CD4-positive, alpha-beta T cell treated with Interleukin-4 for 4 hours (primary cell): ENCODE measurements around the gene NIN.

Source experiments
- DNase-seq: peaks from one replicate; pipeline ENCODE4 v3.0.0-alpha.2; 2020

The NIN gene

DNA sequence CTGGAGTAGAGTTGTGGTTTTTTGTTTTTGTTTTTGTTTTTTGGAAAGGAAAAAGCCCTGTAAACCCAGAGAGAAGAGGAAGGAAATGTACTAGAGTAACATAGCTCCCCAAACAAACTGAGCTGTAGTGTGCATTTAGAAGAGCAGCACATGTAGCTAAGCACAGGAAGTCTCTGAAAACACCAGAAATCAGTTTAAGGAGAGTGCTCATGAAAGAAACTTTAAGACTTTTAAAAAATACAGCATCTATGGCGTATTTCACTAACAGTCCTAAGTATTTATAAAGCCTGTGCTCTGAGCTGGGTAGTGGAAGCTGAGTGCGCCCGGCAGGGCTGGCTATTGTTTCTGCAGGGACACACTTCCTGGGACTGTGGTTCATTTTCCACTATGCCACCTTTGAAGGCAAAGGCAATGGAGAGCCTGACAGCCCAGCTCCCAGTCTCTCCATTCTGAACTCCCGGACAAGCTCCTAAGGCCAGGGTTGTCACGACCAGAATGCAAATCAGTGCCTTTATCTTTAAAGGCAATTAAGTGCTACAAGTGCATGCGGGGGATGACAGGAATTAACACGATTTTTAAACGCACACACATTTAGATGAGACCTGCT, 45.4 kb downstream of the NIN start:
- DNase-seq, result no peak

DNA sequence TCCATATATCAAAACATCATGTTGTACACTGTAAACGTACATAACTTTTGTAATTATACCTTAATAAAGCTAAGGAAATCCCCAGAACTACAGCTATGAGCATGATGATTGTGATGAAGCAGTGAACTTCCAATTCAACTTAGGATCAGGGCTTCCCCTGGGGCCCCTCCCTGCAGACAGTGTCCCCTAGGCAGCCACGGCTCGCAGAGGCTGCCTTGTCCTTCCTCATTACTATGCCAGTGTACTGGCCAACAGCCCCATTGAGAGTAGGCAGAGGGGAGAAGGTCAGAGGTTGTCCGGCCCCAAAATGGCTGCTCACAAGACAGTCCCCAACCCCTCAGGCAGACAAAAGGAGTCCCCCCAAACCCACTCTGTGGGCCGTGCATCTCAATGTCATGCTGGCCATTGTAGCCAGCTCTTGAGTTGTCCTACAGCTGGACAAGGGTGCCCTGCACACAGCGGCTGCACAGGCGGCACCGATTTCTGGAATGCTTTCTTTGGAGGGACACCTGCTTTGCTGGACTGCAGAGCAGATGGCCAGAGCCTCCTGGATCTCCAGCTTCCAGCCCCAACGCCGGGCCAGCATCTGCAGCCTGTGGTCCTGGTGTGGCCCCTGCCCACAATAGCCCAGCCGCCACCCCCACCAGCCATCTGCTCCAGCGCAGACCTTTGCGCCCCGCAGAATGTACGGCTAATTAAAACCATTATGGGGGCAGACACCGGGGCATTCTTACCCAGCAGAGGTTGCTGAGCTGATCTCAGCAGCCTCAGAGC, 46.1 kb downstream of the NIN start:
- no peak for DNase-seq

DNA sequence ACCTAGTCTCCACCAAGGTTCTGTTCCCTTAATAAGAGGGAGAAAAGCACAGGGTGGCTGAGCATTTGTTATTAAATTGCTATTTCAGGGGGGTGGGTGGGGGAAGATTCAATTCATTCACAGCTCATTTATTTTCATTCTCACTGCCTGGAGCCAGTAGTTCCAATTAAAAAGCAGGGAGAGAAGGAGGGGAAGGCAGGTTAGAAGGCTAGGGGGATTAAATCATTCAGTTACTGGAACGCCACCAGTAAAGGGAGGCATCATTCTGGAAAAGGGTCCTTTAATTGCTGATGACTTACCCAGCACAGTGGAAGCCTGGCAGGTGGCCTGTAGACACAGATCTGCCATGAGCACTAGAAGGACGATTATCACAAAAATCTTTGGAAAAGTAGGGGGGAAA, 47.4 kb downstream of the NIN start:
- DNase-seq, result no peak

DNA sequence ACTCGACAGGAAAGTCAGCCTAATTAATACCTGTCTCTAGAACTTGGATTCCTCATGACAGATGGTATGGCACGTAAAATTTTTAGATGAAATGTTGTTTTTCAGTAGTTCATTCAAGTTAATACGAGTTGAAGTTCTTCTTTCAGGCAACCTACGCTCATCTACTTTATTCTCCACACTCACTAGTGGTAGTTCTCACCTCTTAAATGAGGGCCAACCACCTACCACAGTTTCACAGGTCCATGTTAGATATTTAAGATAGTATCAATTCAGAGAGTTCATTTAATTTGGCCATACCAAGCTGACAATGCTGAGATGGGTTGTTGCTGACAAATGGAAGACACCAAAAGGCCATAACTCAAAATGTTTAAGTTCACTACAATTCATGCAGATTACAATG, 50.6 kb downstream of the NIN start:
- DNase-seq, result no peak

DNA sequence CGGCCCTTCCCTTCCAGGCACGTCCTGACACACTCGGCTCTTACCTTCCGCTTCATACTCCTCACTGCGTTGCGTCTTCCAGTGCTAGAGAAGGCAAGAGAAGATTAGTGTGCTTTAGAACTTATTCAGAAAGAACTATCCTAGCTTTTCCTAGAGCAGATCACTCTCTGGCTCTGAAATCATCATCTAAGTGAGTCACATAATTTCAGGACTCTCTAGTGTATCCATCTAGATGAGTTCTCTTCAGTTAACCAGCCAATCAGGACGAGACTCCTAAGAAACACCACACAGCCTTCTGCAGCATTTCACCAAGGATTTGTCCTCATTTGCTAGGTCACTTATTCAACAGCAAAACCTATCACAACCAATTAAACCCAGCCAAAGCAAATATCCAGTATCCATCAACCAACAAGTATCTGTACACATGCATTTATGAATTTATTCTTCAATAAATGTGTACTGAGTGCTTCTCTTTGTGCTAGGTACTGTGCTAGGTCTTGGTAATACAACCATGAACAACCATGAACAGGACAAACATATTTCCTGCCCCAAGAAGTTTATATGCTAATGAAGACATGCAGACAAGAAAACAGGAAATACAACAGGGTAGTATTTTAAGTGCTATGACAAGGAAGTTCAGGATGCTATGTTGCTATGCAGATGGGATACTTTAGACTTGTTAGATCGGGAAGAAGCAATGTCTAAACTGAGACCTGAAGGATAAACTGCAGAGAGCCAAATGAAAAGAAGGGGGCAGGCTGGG, 52.1 kb downstream of the NIN start:
- no peak for DNase-seq

DNA sequence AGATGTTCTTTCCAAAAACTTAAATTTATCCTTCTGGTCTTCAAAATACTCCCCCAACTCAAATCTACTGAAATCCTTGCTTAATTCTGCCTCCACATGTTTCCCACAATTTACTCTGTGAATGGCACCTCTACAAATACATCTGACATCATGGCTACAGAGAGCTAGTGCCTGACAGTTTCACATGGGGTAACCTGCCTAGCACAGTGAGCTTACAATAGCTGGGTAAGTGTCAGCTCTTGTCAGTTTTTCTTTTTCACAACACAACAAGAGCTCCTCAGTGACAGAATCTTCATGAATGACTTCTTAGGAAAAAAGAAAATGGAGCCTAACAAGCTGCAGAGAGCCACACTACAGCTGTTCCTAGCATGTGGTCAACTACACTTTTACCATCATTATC, 54.4 kb downstream of the NIN start:
- no peak for DNase-seq

DNA sequence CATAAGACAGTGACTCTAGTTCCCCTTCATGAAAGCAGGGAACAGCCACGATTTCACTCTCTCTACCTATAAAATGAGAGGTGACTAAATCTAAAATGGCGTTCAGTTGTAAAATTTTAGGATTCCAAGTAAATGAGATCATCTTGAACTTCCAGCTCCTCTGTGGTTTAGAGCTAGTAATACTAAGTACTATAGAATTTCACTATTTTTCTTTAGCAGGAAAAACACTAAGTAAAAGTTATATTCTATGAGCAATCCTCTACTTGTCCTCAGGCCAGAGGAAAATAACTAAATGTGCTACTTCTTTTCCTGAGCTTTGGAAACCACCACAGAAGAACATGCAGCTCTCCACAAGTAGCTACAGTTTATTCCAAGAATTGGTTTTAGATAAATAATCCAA, 55.6 kb downstream of the NIN start:
- DNase-seq, result no peak

DNA sequence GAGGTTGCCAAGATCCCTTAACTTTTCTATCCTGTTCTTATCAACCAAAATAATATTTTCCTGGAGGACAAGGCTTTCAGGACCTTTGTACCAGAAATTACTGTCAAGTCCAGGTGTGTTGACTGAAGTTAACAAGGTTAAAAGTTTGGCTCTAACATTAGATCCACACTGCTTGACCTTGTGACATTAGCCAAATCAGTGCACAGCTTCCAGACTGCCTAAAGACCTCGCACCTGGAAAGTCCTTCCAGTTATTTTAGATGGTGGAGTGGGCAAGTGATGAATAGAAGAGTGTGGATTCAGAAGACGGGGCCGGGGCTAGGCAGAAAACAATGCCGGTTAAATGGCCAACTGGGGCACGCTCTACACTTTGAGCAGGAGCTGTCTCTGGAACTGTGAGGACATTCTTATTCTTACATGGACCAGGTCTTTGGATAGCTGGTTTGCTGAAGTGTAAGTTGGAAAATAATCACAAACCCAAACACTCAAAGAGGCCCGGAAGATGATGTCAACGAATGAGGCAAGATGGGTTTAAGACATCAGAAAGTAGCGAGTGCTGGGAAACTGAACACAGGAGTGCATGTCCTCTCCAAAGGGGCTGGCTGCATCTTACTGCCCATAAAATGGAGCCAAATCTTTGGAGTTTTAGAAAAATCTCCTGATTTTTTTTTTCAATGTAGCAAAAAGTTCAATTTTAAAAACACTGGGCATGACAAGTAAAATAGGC, 56.3 kb downstream of the NIN start:
- DNase-seq, result no peak

DNA sequence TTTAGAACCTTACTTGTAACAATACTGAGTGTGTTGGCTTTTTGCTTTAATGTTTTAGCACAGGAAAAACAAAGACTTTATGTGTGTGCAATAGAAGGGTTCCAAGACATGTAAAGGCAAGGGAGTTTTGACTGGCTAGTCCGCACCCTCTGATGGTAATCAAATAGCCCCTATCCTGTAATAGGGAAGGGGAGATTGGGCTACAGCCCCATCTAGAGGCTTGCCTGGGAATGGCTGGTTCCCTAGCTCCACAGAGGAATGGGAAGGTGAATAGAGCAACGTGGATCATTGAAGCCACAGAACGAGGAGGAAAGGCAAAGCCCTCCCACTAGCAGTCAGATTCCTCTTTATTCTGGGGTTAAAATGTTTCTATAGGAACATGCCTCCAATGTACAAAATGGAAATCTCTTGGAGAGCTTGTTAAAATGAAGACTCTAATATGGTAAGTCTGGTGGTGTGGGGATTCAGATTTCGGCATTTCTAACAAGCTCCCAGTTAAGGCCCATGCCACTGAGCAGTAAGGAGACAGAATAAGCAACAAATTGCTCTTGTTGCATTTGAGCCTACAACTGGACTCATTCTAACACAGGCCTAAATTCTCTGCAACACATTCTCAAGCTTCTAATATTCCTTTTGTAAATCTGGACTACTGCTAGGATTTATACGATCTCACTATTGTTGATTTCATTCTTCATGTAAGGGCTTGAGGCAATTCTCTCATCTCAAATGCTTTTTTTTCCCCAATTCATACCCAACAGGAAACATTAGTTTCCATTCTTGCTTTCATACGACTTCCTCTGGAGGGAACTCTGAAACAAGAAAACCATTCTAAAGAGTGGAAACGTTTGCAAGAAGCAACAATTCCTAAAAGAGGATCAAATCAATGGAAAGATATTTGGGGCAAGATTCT, 57.1 kb downstream of the NIN start:
- no peak for DNase-seq

DNA sequence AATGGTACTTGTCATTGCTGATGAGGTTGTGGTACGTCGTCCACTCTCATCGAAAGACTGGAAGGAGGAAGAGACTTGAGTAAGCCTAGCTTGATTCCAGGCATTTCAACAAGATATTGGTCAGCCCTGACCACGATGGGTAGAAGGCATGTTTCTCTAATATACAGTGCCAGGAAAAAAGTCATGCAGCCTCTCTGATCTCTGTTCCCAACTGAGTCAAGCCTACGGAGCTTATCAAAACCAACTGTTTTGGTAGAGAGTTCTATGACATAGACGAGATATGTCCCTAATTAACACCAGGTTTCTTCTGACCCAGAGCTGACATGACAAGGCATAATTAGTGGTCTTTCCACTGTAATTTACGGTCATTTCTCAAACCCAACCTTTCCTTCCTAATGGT, 58.5 kb downstream of the NIN start:
- no peak for DNase-seq

DNA sequence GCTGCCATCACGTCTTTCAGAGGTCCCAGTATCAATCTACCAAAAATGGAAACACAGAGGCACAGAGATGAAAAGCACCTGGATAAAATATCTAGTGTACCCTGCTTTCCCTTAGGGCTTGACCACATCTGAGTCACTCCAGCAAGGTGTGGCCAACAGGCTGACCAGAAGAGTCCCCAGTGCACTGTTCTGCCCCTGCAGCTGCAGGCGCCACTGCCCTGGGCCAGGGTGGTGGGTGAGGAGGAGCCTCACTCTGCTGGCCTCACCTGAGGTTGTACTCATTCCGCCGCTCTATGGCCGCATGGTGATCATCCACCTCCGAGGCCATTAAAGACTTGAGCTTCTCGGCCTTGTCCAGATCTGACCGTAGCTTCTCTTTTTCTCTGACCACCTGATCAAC, 60.4 kb downstream of the NIN start:
- no peak for DNase-seq

DNA sequence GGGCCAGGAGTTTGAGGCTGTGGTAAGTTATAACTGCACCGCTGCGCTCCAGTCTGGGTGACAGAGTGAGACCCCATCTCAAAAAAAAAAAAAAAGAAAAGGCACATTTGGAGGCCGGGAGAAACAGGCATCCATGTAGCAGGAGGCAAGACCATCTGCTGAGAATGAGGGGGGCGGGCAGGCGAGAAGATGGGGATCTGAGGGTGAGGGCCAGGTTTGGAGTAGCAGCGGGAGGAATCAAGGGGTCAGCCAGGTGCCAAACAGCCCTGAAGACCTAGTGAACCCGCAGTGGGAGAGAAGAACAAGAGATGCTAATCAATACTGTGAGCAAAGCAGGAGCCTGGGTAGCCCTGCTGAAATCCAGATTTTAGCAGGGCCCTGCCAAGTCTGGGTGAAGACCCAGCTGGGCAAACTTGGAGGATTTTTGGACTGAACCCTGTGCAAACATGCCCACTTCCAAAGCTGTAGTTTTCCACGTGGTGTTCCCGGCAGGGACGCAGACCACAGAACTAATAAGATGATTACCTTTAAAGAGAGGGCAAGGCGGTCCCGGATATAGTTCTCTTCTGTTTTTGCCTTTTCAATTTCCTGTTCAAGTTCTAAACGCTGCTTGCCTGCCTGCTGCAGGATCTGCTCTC, 61.0 kb downstream of the NIN start:
- no peak for DNase-seq

DNA sequence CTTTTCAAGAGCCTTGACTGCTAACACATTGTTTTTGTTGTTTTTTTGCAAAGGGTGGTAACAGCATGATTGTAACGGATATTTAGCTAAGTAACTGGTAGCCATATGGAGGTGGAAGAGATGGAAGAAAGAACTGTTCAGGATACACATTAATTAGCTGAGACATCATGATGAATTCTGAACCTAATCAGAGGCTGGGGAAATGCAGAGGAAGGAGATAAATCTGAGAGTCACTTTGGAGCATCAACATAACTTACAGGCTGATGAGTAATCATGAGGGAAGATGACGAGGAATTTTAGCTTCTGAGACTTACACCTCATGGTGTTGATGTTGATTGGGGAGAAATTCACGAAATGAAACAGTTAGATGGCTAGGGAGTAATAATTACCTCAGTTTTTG, 62.3 kb downstream of the NIN start:
- DNase-seq, result no peak

DNA sequence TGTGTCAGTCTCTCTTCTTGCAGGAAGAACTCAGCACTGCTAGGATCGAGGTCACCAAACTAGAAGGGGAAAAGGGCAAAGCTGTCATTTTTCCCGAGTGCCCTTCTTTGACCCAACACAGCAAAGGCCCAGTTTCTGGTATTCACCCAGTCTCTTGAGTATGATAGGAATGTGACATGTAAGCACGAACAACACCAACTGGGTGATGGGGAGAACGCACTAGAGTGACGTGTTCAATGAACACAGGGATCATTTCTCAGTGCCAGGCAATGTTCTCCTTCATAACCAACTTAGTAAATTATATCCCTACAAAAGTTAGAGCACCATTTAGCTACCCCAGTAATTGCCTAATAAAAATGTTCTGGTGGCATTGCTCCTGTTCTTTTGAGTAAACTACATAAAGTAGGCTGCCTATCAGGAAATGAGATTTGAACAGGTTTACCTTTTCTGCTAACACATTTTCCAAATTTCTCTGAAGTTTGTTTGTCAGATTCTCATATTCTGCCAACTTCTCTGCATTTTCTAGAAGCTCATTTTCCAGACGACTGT, 64.5 kb downstream of the NIN start:
- DNase-seq, result no peak

DNA sequence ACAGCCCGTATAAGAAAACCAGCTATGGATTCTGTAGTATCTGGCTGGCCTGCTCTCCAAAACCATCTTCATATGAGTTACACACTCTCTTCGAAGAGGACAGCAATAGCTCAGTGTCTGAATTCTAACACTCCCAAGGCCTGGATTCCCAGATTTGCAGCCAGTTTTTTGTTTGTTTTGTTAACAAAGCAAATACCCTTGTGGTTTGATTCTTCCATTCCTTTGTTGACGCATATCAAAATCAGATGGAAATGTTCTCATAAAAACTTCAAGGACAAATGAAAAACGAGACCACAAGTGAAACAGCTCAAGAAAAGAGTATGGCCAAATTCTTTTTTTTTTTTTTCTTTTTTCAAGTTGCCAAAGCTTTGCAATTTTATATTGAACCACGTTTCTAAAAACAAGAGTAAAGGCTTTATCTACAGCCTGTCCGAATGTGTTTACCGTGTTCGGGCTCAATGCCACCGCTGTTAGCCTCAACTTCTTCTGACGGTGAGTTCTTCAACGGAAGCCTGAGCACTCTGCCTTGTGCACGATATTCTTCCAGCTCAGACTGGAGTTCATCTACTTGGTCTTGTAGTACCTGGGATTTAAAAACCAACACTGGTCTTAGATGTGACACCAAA, 67.5 kb downstream of the NIN start:
- DNase-seq, result no peak

DNA sequence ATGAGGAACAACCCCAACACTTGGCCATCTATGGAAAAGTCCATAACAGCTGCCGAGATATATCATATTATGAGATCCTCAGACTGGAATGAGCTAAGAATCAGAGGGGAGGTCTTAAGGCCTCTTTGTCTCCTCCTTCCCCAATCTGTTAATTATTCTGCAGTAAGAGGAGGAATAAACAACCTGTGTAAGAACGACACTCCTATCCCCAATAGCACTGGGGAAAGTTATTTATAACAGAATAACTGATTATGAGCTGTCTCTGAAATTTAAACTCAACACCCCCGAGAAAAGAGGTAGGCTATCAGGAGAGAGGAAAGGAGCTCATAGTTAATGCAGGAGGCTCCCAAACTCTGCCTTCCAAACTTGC, 68.0 kb downstream of the NIN start:
- DNase-seq, result no peak

DNA sequence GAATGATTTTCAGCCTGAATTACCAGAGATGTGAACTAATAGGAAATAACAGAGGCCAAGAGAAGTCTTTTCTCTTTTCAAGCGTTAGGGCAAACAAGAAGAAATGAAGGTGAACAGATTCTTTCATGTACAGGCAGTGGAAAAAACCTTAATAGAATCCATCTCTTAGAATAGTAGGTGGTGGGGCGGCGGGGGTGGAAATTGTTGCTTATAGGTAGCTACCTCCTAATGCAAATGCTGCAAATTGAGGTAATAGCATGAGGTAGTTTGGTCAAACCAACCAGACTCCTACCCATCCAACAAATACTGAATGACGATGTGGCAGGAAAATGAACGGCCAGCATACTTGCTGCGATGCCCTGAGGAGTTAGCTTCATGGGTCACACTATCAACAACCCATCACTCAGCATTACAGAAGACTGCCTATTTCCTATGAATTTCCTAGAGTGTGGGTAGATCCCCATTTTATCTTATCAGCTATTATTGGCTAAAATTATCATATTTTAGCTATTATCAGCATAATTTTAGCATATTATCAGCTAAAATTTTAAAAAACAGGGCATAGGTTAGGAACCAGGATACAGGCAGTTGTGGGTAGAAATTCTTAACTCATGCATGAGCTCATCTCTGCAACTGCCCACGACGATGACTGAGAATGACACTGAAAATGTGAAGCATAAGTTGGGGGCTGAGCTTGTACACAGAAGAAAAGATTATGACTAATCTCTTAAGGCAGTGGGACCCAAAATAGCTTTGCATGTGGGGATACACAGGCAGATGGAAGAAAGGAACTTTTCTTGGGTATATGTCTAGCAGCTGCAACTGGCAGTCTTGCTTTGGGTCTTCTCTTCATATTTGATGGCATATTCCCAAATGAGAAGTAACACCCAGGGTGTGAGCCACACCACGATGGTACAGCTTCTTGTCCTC, 68.7 kb downstream of the NIN start:
- DNase-seq, result no peak

DNA sequence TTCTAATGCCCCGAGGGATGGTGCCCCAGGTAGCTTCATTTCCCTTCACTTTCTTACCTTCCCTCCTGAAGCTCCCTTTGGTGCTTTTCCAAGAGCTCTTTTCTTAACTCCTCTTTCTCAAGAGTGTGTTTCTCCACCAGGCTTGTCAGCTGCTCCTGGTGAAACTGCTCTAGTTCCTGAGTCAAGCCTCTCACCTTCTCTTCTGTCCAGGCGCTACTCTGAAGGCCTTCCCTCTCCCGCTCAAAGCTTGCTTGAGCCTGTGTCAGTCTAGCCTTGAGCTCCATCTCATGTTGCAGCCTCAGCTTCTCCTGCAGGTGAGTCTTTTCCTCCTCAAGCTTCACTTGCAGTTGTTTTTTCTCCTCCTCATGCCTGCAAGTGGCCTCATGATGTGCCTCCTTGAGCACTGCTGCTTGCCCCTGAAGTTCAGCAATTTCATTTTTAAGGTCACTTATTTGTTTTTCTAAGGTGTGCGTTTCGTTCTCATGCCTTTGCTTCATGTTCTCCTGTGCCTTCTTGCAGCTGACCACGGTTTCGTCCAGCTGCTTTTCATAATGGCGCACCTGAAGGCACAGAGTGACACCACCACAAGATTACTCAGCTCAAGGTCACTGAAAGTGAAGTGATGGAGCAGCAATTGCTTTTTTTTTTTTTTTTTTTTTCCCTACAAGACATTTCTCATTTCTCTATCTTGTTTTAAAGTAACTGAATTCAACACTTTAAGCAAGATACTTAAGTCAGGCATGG, 71.0 kb downstream of the NIN start:
- DNase-seq, result no peak

DNA sequence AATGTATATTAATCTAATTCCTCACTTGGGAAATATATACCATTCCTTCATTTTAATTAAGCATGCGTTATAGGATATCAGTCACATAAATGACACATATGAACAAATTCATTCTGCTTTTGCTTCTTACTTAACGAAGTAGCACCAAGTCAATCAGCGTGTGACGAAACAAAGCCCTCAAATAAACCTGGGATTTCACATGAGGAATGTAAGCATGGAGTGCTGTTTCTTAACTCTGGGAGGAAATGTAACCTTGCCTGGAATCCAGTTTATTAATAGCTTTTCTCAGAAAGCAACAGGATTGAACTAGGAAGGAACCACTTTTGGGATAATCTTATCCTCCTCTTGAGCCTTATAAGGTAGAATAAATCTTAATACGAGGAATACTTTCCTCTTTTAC, 72.0 kb downstream of the NIN start:
- no peak for DNase-seq
